Gastrocnemius medialis (tissue), 4 donors: ENCODE data around the gene RNASE12. TPM values are rescaled to one million over a fixed set of nuclear protein-coding genes. Genes with fewer than 3 reads are reported as not detected.

ENCODE experiments used
- ATAC-seq, 2 donors: fragments of 150-250 bp; one replicate each; pipeline ENCODE4 v1.9.1; 2016
- DNase-seq, 2 donors: peaks; one replicate each; pipeline ENCODE4 v3.0.0-alpha.2; 2019
- H3K27ac ChIP-seq, 4 donors: fragments of 200-600 bp; sonication (generic); 1 replicate in 1 of 4; 2 replicates in 3 of 4; pipeline ENCODE4 v1.5.1; 2016 to 2018; ENCODE audit warnings: mild to moderate bottlenecking in 2 of 4, moderate library complexity in 1 of 4
- H3K27me3 ChIP-seq, 3 donors: fragments of 200-600 bp; sonication (generic) in 2 of 3; 1 replicate in 1 of 3; 2 replicates in 2 of 3; pipeline versions ENCODE4 v1.5.1 to v1.6.0; 2016 to 2019; ENCODE audit warnings: mild to moderate bottlenecking in 1 of 3, moderate library complexity in 1 of 3
- H3K36me3 ChIP-seq, 2 donors: fragments of 200-600 bp; sonication (generic) in 1 of 2; one replicate each; pipeline ENCODE4 v1.5.1; 2017 to 2018
- H3K4me1 ChIP-seq, 2 donors: fragments of 200-600 bp; sonication (generic) in 1 of 2; one replicate each; pipeline ENCODE4 v1.5.1; 2016 to 2017; ENCODE audit warnings: mild to moderate bottlenecking in 2 of 2
- H3K4me3 ChIP-seq, 4 donors: fragments of 200-600 bp; sonication (generic) in 3 of 4; 1 replicate in 1 of 4; 2 replicates in 3 of 4; pipeline ENCODE4 v1.5.1; 2016 to 2019; ENCODE audit warnings: mild to moderate bottlenecking in 2 of 4
- H3K9me3 ChIP-seq, 3 donors: fragments of 200-600 bp; sonication (generic) in 2 of 3; 1 replicate in 1 of 3; 2 replicates in 2 of 3; pipeline ENCODE4 v1.5.1; 2016 to 2019
- POLR2A ChIP-seq, 2 donors: fragments of 450-650 bp; IDR thresholded peaks; one replicate each; pipeline ENCODE4 v1.6.1; 2017; ENCODE audit warnings: antibody characterized with exemption in 2 of 2, mild to moderate bottlenecking in 2 of 2, moderate library complexity in 2 of 2
- in situ Hi-C, 4 donors: fragments of 200-750 bp; cut with MboI; loops; one replicate each; pipeline versions ENCODE4 v1.15.0 to v1.8.0; 2017; ENCODE audit warnings: low sequenced_read_pairs in 4 of 4
- intact Hi-C: fragments of 100-400 bp; cut with DNase I; formaldehyde crosslinking; loops from one replicate; pipeline ENCODE4 v1.15.1; 2023; ENCODE audit warnings: low total_unique reads
- total RNA-seq, 4 donors: library from RNA; depleted of rRNA; stranded (reverse); fragments of >200 nt; gene quantifications; one replicate each; pipeline versions ENCODE4 v1.1.0 to v1.2.3, GENCODE V29; 2016
- TF ChIP-seq, protein P1 (sequence below), 5 experiments: fragments of 450-650 bp in 3 of 5; fragments of 200-600 bp in 2 of 5; sonication (generic) in 2 of 5; IDR thresholded peaks in 4 of 5; conservative IDR thresholded peaks in 1 of 5; 1 replicate in 4 of 5; 2 replicates in 1 of 5; pipeline ENCODE4 v1.5.1; 2016 to 2019; ENCODE audit warnings: antibody characterized with exemption in 5 of 5, mild to moderate bottlenecking in 3 of 5, moderate library complexity in 3 of 5

Gene RNASE12
- total RNA-seq, 4 donors from 2014 or later: not detected

DNA sequence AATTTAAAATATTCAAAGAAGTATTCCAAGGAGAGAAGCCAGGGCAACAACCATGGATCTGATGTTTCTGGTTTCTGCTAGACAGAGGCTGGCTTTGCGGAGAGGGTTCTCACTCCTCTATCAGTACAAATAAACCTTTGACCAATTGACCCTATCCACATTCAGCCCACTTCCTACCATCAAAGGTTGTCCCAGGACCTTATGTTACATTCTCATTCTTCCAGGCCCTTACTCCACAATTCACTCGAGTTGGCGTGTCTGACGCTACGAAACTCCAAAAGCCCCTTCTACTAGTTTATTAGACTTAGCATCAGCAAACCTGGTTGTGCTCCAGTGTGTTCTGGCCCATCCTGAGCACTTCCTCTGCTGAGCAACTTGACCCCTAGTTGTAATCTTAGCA, 24.8 kb upstream of the RNASE12 start:
- Histone ChIP-seq H3K4me1 (peaks cover 6 to 15% of the 10 kb centered on the region in 2 donors), H3K4me3 (no peak overlapping the region), H3K36me3 (no peaks in the 10 kb centered on the region), H3K27ac (no peak overlapping the region), H3K27me3 (no peaks in the 10 kb centered on the region), H3K9me3 (no peaks in the 10 kb centered on the region)
- intact Hi-C loops (loop anchor here (10.0 kb wide), 2 partner anchors 429 to 649 kb away; partner anchors contain the start of genes HNRNPC and RNASE7), in situ Hi-C loops (loop anchor here in 2 of 4 donors (25.0 kb wide), 1 partner anchor 204 kb away; the partner anchor contains the start of gene TEP1 (in 2 of the 2))
- ATAC-seq: no peak
- TF ChIP-seq, protein P1, sequence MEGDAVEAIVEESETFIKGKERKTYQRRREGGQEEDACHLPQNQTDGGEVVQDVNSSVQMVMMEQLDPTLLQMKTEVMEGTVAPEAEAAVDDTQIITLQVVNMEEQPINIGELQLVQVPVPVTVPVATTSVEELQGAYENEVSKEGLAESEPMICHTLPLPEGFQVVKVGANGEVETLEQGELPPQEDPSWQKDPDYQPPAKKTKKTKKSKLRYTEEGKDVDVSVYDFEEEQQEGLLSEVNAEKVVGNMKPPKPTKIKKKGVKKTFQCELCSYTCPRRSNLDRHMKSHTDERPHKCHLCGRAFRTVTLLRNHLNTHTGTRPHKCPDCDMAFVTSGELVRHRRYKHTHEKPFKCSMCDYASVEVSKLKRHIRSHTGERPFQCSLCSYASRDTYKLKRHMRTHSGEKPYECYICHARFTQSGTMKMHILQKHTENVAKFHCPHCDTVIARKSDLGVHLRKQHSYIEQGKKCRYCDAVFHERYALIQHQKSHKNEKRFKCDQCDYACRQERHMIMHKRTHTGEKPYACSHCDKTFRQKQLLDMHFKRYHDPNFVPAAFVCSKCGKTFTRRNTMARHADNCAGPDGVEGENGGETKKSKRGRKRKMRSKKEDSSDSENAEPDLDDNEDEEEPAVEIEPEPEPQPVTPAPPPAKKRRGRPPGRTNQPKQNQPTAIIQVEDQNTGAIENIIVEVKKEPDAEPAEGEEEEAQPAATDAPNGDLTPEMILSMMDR (IDR thresholded peaks at IDR 0.05 in 4 of 5, conservative IDR thresholded peaks at IDR 0.05 in 1 of 5): no peak
- TF ChIP-seq POLR2A (IDR thresholded peaks at IDR 0.05): no peak
- DNase-seq: no peak

DNA sequence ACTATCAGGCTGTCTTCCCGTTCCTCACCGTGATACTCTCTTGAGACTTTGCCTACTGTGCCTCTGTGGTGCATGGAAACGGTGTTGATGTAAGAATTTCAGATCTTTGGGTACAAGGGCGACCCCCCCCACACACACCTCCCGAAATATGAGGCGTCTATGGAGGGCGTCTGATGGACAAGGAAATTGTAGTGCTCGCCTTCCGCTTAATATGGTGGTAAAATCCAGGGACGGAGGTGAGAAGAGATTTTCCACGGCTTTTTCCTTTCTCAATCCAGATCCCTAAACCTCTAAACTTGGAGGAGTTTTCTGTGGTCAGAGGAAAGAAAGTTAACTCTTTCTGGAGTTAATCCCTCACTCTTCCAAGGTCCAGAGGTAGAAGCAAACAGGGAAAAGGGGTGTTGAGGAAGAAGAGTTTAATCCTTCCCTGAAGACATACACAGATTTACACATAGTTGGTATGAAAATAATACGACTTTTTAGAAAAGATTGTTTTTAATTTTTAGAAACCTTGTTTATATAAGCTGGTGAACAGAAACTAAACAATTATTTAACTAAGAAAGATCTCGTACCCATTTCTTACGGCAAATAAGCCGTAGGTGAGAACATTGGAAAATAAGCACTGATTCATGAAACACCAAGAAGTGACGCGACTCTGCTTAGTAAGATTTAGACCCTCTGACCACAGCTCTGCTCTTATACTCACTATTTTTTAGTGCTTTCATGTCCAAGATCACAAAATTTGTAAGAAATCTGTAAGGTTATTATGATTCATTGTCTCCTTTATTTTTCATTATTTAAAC, 23.1 kb upstream of the RNASE12 start:
- no peak for TF ChIP-seq POLR2A (IDR thresholded peaks at IDR 0.05)
- TF ChIP-seq, protein P1 (IDR thresholded peaks at IDR 0.05 in 4 of 5, conservative IDR thresholded peaks at IDR 0.05 in 1 of 5): no peak
- peak overlapping the region; percentile 56 to 66 (median 58) for H3K4me3 ChIP-seq
- no peaks in the 10 kb centered on the region for H3K27me3 ChIP-seq
- H3K27ac ChIP-seq: peak overlapping the region; percentile 44 to 73 (median 68)
- no peaks in the 10 kb centered on the region for H3K9me3 ChIP-seq
- ATAC-seq (peak in 1 of 2 donors; percentile 3), DNase-seq (no peak)
- H3K4me1 ChIP-seq: peaks cover 9 to 17% of the 10 kb centered on the region in 2 donors
- H3K36me3 ChIP-seq: no peaks in the 10 kb centered on the region
- in situ Hi-C loops (loop anchor here (5.0 to 25.0 kb wide), 4 partner anchors 78 to 287 kb away; partner anchors contain the start of gene TEP1 (in 3 of the 4)), intact Hi-C loops (loop anchor here (5.0 to 10.0 kb wide), 4 partner anchors 272 to 651 kb away; partner anchors contain the start of genes HNRNPC, PARP2, RNASE7 and TTC5)

DNA sequence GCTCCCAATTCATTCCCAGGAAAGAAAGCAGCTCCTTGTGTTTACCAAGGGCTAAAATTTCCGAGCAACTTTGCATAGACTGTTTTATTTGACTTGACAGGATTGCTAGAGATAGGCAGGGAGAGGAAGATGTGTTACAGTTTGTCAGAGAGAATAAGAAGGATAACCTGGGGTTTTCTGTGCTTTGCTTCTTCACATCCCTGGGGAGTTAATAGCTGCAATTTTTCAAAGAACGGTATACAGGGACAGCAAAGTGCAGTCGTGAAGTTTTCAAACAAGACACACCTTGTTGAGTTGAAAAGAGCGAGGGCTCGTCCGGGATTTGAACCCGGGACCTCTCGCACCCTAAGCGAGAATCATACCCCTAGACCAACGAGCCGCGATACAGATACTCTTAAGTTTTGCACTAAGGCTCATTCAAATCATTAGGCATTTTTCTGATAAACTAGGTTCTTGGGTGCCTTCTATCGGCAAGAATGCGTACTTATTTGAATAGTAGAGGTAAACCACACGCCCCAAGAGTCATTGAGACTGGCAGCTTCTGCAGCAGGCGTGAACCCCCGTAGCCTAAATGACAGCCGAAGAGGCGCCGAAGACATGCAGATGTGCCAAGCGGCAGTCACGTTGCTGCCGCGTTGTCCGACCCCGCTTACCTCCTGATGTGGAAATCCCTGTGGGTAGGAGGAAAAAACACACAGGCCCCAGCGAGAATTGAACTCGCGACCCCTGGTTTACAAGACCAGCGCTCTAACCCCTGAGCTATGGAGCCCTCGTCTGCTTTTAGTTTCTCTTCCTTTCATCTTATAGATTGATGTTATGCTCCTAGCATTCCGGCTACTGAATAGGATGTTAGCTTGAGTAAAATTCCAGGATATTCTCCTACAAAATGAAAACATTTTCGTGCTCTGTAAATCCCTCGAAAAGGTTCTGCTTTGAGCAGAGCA, 22.2 kb upstream of the RNASE12 start:
- Histone ChIP-seq H3K27me3 (no peaks in the 10 kb centered on the region), H3K27ac (peak overlapping the region; percentile 44 to 73 (median 68)), H3K4me3 (peak overlapping the region; percentile 56 to 66 (median 58)), H3K4me1 (peaks cover 9 to 17% of the 10 kb centered on the region in 2 donors), H3K9me3 (no peaks in the 10 kb centered on the region), H3K36me3 (no peaks in the 10 kb centered on the region)
- DNase-seq: peak; percentile 62 to 76
- TF ChIP-seq, protein P1 (IDR thresholded peaks at IDR 0.05 in 4 of 5, conservative IDR thresholded peaks at IDR 0.05 in 1 of 5): peak; percentile 72 to 93 (median 83)
- TF ChIP-seq POLR2A (IDR thresholded peaks at IDR 0.05): no peak
- intact Hi-C loops: loop anchor here (1.0 to 10.0 kb wide), 6 partner anchors 70 to 651 kb away; partner anchors contain the start of genes HNRNPC, PARP2, RNASE7 and TEP1
- ATAC-seq: peak; percentile 79 to 82
- in situ Hi-C loops: loop anchor here (5.0 to 25.0 kb wide), 4 partner anchors 79 to 286 kb away; partner anchors contain the start of gene TEP1 (in 3 of the 4)

DNA sequence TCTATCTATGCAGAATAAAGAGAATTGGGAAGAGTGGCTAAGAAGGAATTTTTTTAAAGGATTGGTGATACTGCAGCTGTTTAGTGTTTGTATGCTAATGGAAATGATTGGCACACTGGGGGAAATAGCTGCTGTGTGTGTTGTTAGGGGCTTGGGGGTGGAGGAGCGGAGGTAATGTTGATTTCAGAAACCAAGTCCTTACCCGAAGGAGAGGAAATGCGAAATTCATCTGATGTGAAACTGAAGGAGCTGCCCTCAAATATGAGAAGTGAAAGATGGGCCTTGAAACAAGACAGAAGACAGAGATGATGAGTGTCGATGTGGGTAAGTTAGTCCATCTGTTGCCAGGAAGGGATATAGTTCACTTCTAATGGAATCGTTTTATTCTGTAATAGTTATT, 21.2 kb upstream of the RNASE12 start:
- no peak for ATAC-seq
- intact Hi-C loops (loop anchor here (2.0 to 10.0 kb wide), 5 partner anchors 200 to 652 kb away; partner anchors contain the start of genes HNRNPC, PARP2, RNASE7 and TEP1), in situ Hi-C loops (loop anchor here (5.0 to 25.0 kb wide), 4 partner anchors 80 to 285 kb away; partner anchors contain the start of gene TEP1 (in 3 of the 4))
- H3K4me3 ChIP-seq: no peak overlapping the region
- DNase-seq: no peak
- H3K27me3 ChIP-seq: no peaks in the 10 kb centered on the region
- peaks cover 9 to 17% of the 10 kb centered on the region in 2 donors for H3K4me1 ChIP-seq
- H3K27ac ChIP-seq: peak overlapping the region in 1 of 4 donors; percentile 65
- TF ChIP-seq, protein P1 (IDR thresholded peaks at IDR 0.05 in 4 of 5, conservative IDR thresholded peaks at IDR 0.05 in 1 of 5): no peak
- TF ChIP-seq POLR2A (IDR thresholded peaks at IDR 0.05): no peak
- no peaks in the 10 kb centered on the region for H3K36me3 ChIP-seq
- H3K9me3 ChIP-seq: no peaks in the 10 kb centered on the region
